C4-2B (cell line): ENCODE data around the gene RPS19BP1.

ENCODE experiments used
- H3K27ac ChIP-seq: fragments of 450-650 bp; 2 replicates; pipeline ENCODE4 v1.5.1; 2017
- ZFX ChIP-seq: fragments of 450-650 bp; IDR thresholded peaks from 2 replicates; pipeline ENCODE4 v1.6.1; 2017
- TF ChIP-seq, protein P1 (sequence below): fragments of 450-650 bp; conservative IDR thresholded peaks from 2 replicates; pipeline ENCODE4 v1.5.1; 2017; ENCODE audit warnings: mild to moderate bottlenecking

The RPS19BP1 gene

DNA sequence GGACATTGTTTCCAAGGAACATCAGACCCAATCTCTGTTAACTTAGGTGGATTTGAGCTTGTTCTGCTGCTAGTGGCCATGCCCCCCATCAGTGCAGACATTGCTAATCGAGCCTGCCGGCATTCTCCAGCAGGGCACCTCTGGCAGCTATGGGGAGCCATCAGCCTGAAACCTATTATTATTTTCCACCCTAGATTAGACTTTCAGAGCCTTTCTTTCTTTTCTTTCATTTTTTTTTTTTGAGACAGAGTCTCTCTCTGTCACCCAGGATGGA, 42.9 kb upstream of the RPS19BP1 start:
- TF ChIP-seq ZFX = no peak
- TF ChIP-seq, protein P1, sequence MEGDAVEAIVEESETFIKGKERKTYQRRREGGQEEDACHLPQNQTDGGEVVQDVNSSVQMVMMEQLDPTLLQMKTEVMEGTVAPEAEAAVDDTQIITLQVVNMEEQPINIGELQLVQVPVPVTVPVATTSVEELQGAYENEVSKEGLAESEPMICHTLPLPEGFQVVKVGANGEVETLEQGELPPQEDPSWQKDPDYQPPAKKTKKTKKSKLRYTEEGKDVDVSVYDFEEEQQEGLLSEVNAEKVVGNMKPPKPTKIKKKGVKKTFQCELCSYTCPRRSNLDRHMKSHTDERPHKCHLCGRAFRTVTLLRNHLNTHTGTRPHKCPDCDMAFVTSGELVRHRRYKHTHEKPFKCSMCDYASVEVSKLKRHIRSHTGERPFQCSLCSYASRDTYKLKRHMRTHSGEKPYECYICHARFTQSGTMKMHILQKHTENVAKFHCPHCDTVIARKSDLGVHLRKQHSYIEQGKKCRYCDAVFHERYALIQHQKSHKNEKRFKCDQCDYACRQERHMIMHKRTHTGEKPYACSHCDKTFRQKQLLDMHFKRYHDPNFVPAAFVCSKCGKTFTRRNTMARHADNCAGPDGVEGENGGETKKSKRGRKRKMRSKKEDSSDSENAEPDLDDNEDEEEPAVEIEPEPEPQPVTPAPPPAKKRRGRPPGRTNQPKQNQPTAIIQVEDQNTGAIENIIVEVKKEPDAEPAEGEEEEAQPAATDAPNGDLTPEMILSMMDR = no peak
- H3K27ac ChIP-seq = no peak overlapping the region

DNA sequence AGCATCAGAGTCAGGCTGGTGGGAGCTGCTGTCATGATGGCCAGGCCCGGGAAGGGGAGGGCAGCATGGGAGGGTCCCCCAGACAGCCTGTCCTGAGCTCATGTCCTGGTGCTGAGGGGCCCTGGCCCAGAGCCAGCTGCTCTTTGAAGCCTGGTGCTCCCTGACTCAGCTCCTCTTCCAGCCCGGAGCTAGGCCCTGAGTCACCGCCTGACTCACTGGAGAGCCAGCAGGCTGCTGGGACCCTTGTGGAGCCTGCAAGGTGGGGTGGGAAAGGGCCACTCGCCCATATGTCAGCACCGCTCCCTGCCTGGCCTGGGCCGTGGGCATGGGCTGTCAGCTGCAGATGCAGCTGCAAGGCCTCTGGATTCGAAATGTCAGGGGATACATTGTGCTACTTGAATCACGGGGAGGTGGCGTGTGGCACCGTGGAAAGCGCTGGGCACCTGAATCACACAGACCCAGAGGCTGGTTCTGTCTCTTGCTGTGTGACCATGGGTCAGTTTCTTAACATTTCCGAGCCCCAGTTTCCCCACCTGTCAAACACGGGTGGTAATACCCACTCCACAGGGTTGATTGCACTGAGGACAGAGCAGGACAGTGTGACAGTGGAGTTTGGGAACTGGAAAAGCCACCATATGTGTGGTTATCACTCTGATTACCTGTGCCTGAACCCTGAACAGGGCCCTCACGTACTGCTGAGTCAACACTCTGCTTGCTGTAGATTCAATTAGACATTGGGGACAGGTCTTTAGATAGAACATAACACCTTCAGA, 42.4 kb upstream of the RPS19BP1 start:
- no peak overlapping the region for H3K27ac ChIP-seq
- TF ChIP-seq, protein P1 = no peak
- no peak for TF ChIP-seq ZFX

DNA sequence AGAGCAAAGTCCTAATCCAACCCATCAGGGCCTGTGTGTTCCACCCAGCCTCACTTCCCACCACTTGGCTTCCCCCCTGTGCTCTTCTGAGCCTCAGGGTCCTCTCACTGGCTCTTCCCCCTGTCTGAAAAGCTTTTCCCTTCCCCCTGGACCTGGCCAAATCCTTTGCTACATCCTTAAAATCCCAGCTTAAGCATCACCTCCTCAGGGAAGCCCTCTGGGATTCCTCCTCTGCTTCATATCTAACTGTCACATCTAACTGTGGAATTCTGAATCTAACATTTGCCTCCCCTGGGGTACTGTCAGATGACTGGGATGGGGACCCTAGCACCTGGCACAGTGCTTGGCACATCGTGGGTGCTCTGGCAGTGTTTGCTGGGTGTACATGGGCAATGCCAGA, 39.0 kb upstream of the RPS19BP1 start:
- TF ChIP-seq, protein P1 = no peak
- no peak for TF ChIP-seq ZFX
- no peak overlapping the region for H3K27ac ChIP-seq

DNA sequence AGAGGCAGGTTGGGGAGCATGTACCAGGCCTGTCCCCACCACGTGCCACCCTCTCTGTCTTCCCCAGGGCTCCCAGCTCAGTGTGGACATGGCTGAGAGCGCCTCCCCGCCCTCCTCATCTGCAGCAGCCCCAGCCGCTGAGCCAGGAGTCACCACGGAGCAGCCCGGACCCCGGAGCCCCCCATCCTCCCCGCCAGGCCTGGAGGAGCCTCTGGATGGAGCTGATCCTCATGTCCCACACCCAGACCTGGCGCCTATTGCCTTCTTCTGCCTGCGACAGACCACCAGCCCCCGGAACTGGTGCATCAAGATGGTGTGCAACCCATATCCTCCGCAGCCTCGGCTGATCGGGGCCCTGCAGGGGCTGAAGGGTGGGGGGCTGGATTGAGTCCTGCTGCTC, 38.1 kb upstream of the RPS19BP1 start, which contains the start of gene CACNA1I:
Gene CACNA1I, plus strand, starts transcription at position 89 of the 400 bp plus-strand sequence. Its CDS starts 0 bp downstream, at position 89.
- H3K27ac ChIP-seq = no peak within 1 kb of the TSS
- TF ChIP-seq, protein P1 = no peak
- no peak for TF ChIP-seq ZFX

DNA sequence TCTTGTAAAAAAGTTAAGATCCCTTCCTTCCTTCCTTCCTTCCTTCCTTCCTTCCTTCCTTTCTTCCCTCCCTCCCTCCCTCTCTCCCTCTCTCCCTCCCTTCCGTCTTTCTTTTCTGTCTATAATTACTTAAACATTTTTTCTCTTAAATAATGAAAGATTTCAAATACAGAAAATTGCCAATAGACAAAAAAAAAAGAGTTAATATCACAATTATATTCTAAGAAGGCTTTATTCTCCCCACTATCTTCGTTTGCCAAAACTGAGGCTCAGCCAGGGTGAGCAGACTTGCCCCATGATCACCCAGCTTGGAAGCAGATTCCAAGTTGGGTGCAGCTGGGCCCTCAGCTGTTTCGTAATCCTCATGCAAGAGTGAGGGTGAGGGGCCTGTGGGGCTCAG, 37.7 kb upstream of the RPS19BP1 start:
- no peak overlapping the region for H3K27ac ChIP-seq
- TF ChIP-seq, protein P1 = no peak
- TF ChIP-seq ZFX = no peak

DNA sequence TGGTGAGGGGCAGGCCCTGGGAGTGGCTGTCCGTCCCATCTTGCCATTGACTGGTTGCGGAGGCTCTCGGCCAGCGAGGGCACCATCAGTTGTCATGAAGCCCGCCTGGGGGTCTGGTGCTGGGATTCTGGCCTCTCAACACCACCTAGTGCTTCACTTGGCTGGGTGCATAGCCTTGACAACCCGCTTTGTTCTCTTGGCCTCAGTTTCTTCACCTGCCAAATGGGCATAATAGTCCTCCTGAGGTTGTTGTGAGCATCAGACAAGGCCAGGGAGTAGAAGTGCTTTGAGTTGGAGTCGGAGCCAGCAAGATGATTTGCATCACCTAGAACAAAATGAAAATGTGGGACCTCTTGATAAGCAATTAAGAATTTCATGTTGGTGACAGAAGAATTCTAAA, 36.5 kb upstream of the RPS19BP1 start:
- no peak for TF ChIP-seq ZFX
- TF ChIP-seq, protein P1 = no peak
- no peak overlapping the region for H3K27ac ChIP-seq

DNA sequence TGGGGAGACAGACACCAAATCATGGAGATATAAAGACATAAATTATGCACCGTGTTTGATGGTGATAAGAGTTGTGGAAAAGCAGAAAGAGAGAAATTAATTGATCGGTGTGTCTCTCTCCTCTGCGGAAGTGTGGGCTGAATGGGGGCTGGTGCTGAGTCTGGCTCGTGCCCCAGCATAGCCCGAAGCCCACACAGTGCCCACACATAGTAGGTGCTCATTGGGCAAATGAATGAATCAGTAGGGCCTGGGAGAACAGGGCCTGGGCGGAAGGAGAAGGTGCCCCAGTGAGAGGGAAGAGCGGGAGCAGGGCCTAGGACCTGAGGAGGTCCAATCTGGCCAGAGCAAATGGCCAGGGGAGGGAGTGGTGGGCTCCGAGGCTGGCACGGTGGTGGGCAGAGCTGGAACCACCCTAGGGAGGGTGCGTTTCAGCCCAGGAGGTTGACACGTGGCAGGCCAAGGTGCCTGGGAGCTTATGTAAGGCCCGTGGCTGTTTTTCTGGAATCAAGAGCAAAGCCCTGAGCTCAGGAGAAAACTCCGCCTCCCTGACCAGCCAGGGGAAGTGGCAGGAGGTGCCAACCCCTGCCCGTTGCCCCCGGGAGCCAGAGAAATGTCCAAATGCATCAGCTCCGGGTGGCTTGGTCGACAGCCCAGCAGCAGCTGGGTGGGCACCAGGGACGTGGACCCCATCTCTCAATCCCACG, 35.9 kb upstream of the RPS19BP1 start:
- TF ChIP-seq, protein P1 = no peak
- no peak for TF ChIP-seq ZFX
- no peak overlapping the region for H3K27ac ChIP-seq
